Activated CD8-positive, alpha-beta memory T cell treated with anti-CD3 and anti-CD28 coated beads for 48 hours (primary cell): ENCODE measurements around the gene SLC39A13.
A peak's percentile ranks its signal among the peaks of the same experiment; 100 is the strongest.

Experiments used
- DNase-seq, 3 experiments: peaks; one replicate each; pipeline ENCODE4 v3.0.0-alpha.2; 2020; ENCODE audit warnings: low read depth in 2 of 3, low spot score in 2 of 3

The SLC39A13 gene

GRCh38 chr11:47449541-47449940 lies 41.2 kb downstream of the SLC39A13 start:
- no peak for DNase-seq

GRCh38 chr11:47451436-47451835 lies 43.0 kb downstream of the SLC39A13 start:
- DNase-seq: no peak

- no peak for DNase-seq
These were observed 43.6 kb downstream of the SLC39A13 start for GRCh38 chr11:47451990-47452389.

GRCh38 chr11:47453365-47453764 lies 45.0 kb downstream of the SLC39A13 start:
- DNase-seq: no peak

GRCh38 chr11:47454258-47454671 lies 45.9 kb downstream of the SLC39A13 start:
- DNase-seq: peak in 2 of 3 experiments; percentile 6 to 24

- no peak for DNase-seq
These were observed 52.3 kb downstream of the SLC39A13 start for GRCh38 chr11:47460571-47461235.

- no peak for DNase-seq
These were observed 53.5 kb downstream of the SLC39A13 start for GRCh38 chr11:47461876-47462275.

- DNase-seq: no peak
These were observed 56.1 kb downstream of the SLC39A13 start for GRCh38 chr11:47464483-47464882.
